LNCaP clone FGC (cell line): ENCODE results near the gene ZNF423.

Experiments used
- DNase-seq: peaks from one replicate; pipeline ENCODE4 v3.0.0-alpha.2; 2011; ENCODE audit warnings: low read depth
- H3K4me3 ChIP-seq: 2 replicates; pipeline ENCODE4 v1.5.1; 2011; ENCODE audit warnings: mild to moderate bottlenecking, low read depth, low read length, control low read depth
- CTCF ChIP-seq: IDR thresholded peaks from 2 replicates; pipeline ENCODE4 v1.5.1; 2012; ENCODE audit warnings: mild to moderate bottlenecking; ENCODE audit not compliant: control insufficient read depth, insufficient read depth; ENCODE audit errors: extremely low read depth

Gene ZNF423

GRCh38 chr16:49601576-49601975, 254.3 kb downstream of the ZNF423 start:
- no peak overlapping the region for H3K4me3 ChIP-seq
- no peak for TF ChIP-seq CTCF
- DNase-seq, result no peak

- no peak overlapping the region for H3K4me3 ChIP-seq
- TF ChIP-seq CTCF, result no peak
- no peak for DNase-seq
Measured at GRCh38 chr16:49600976-49601375, 254.9 kb downstream of the ZNF423 start.

DNA sequence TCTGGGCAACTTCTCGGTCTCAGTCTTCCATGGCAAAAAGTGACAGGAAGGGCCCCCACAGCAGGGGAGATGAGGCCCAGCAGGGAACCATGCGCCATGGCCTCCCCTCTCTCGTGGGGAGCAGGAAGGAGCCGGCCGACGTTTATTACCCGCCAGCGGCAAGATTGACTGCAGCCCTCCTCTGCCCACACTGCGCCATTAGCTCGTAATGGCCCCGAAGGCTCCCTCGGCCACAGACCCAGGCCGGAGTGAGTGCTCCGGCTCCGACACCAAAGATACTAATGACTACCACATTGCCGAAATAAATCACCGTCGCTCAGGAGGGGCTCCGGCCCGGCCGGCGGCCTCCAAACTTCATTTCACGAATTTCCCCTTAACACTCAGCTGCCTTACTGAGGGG, 255.4 kb downstream of the ZNF423 start:
- no peak overlapping the region for H3K4me3 ChIP-seq
- DNase-seq, result no peak
- no peak for TF ChIP-seq CTCF

DNA sequence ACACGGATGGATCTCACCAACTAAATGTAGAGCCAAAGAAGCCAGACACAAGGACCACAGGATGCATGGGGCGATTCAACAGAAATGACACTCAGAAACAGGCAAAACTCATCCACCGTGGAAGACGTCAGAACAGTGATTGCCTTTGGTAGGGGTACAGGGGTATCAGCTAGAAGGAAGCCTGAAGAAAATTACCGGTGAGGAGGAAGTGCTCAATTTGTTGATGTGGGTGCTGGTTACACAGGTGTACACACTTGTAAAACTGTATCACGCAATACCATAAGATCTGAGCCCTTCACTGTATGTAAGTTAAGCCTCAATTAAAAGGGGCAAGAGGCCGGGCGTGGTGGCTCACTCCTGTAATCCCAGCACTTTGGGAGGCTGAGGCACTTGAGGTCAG, 256.2 kb downstream of the ZNF423 start:
- no peak for TF ChIP-seq CTCF
- DNase-seq, result no peak
- no peak overlapping the region for H3K4me3 ChIP-seq

DNA sequence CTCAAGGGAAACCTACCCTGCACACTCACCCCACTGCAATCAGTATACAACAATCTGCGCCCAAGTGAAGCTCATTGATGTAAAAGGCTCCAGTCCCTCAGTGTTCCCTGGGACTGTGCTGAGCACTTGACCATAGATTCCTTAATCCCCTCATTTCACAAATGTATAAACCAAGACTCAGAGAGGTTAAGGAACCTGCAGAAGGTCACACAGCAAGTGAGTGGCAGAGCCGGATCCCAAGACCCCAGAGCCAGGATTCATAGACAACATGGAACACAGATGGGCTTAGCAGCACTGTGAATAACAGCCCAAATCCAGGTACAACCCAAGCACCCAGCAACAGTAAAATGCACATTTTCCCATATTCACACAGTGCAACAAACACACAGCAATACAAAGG, 256.6 kb downstream of the ZNF423 start:
- DNase-seq, result no peak
- TF ChIP-seq CTCF, result no peak
- H3K4me3 ChIP-seq, result no peak overlapping the region

DNA sequence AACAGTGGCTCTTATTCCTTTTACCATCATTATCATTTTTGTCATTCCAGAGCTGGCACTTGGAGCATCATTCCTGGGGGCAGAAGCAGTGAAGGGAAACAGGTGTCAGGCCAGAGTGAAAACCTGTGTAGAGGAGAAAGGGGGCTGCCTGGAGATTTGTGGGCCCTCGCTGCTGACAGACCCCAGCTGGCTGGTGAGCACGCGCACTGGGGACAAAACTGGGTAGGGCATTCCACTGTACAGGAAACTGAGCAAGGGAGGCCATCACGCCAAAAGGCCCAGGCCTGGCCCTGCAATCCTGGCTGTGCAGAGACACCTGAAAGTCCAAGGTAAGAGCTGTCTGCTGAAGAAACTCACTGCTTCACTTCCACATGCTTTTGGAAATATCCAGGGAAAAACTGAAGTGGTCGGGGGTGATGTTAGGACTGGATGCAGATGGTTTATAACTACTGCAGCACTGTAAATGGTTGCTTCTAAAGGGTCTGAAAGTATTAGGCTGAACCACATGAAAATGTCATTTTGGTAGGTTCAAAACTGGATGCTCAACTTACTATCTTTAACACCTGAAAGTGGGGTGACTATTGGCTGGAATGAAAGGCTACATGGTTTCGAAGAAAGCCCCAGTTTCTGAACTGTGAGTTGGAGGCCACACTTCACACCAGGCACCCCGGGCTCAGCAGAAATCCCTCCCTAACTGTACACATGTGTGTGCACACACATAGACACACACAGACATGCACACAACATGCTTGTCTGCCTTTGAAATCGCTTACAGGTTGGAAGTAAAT, 257.3 kb downstream of the ZNF423 start:
- DNase-seq, result no peak
- no peak overlapping the region for H3K4me3 ChIP-seq
- TF ChIP-seq CTCF, result no peak

DNA sequence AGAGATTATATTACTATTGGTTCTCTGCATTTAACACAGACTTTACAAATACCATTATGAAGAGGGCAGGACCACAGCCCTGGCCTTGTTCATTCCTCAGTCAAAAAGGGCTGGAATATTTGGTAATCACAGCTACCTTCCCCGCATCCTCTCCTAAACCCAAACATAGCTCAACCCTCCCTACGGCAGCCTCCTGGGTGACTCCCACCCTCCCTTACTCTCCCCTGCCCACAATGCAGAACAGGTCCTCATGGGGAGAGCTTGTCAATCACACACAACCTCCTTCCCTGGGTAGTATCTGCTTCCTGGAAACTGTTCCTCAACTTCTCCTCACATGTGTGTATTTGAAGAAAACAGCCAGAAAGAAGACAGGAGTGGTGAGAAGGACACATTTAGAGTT, 258.1 kb downstream of the ZNF423 start:
- TF ChIP-seq CTCF, result no peak
- DNase-seq, result no peak
- no peak overlapping the region for H3K4me3 ChIP-seq
